Neural progenitor cell (in vitro differentiated cells): ENCODE measurements around the gene ZNF524. TPM values are rescaled to one million over a fixed set of nuclear protein-coding genes. Genes with fewer than 3 reads are reported as not detected.

Experiments
- DNase-seq: peaks from one replicate; pipeline ENCODE4 v3.0.0-alpha.2; 2016; ENCODE audit warnings: low spot score
- H2AFZ ChIP-seq: fragments of 200-600 bp; sonication (generic); replicated peaks from 2 replicates; pipeline ENCODE4 v1.6.1; 2016; ENCODE audit warnings: antibody characterized with exemption
- H3F3A ChIP-seq: fragments of 200-600 bp; sonication (generic); 2 replicates; pipeline ENCODE4 v1.6.1; 2016; ENCODE audit warnings: antibody characterized with exemption, low read depth
- H3K27ac ChIP-seq: fragments of 200-600 bp; sonication (generic); 2 replicates; pipeline ENCODE4 v1.5.1; 2016; ENCODE audit warnings: mild to moderate bottlenecking
- H3K27me3 ChIP-seq: fragments of 200-600 bp; sonication (generic); 2 replicates; pipeline ENCODE4 v1.6.1; 2016; ENCODE audit warnings: mild to moderate bottlenecking, moderate library complexity
- H3K36me3 ChIP-seq: fragments of 200-600 bp; sonication (generic); 2 replicates; pipeline ENCODE4 v1.5.1; 2016
- H3K4me1 ChIP-seq: fragments of 200-600 bp; sonication (generic); 2 replicates; pipeline ENCODE4 v1.6.1; 2016; ENCODE audit warnings: mixed run types
- H3K4me2 ChIP-seq: fragments of 200-600 bp; sonication (generic); 2 replicates; pipeline ENCODE4 v1.6.1; 2016
- H3K4me3 ChIP-seq: fragments of 200-600 bp; sonication (generic); 2 replicates; pipeline ENCODE4 v1.5.1; 2016
- H3K79me2 ChIP-seq: fragments of 200-600 bp; sonication (generic); 2 replicates; pipeline ENCODE4 v1.6.1; 2016; ENCODE audit warnings: low read depth
- H3K9ac ChIP-seq: fragments of 200-600 bp; sonication (generic); 2 replicates; pipeline ENCODE4 v1.6.1; 2016
- H3K9me3 ChIP-seq: fragments of 200-600 bp; sonication (generic); 2 replicates; pipeline ENCODE4 v1.5.1; 2016; ENCODE audit warnings: low read depth
- H4K20me1 ChIP-seq: fragments of 200-600 bp; sonication (generic); 2 replicates; pipeline ENCODE4 v1.6.1; 2016; ENCODE audit warnings: low read depth
- H3K27ac Mint-ChIP-seq: 3 replicates; pipeline ENCODE4 v1.8.0; 2021; ENCODE audit warnings: mixed read lengths
- H3K27me3 Mint-ChIP-seq: 2 replicates; pipeline ENCODE4 v1.8.0; 2022; ENCODE audit warnings: low read depth, mild to moderate bottlenecking, inconsistent platforms, moderate library complexity, mixed read lengths; ENCODE audit not compliant: insufficient read depth
- H3K36me3 Mint-ChIP-seq: 3 replicates; pipeline ENCODE4 v1.8.0; 2021; ENCODE audit warnings: mixed read lengths
- H3K4me1 Mint-ChIP-seq: 3 replicates; pipeline ENCODE4 v1.8.0; 2021; ENCODE audit warnings: mixed read lengths
- H3K4me3 Mint-ChIP-seq: 3 replicates; pipeline ENCODE4 v1.8.0; 2021; ENCODE audit warnings: mild to moderate bottlenecking, moderate library complexity, mixed read lengths
- H3K9me3 Mint-ChIP-seq: 3 replicates; pipeline ENCODE4 v1.8.0; 2020; ENCODE audit warnings: mixed read lengths
- CTCF ChIP-seq: fragments of 200-600 bp; sonication (generic); IDR thresholded peaks from 2 replicates; pipeline ENCODE4 v1.5.1; 2017; ENCODE audit warnings: antibody characterized with exemption, mild to moderate bottlenecking
- EZH2 ChIP-seq: fragments of 200-600 bp; sonication (generic); IDR thresholded peaks from 2 replicates; pipeline ENCODE4 v1.6.1; 2017; ENCODE audit warnings: antibody characterized with exemption, mild to moderate bottlenecking, moderate library complexity
- EZH2phosphoT487 ChIP-seq: fragments of 200-600 bp; sonication (generic); IDR thresholded peaks from 2 replicates; pipeline ENCODE4 v1.6.1; 2017; ENCODE audit warnings: antibody characterized with exemption
- total RNA-seq: library from RNA; depleted of rRNA; stranded (reverse); fragments of >200 nt; gene quantifications from 2 replicates; pipeline ENCODE4 v1.2.3, GENCODE V29; 2015; ENCODE audit warnings: low replicate concordance

ZNF524 gene
- total RNA-seq, 1 donor from 2014 or later: 3.2 TPM

- H3K27me3 Mint-ChIP-seq: peaks cover 2% of the 10 kb centered on the region
These were observed 24.3 kb downstream of the ZNF524 start, which contains the start of gene ZNF784 for GRCh38 chr19:55624109-55625003. Gene ZNF784, minus strand, starts transcription at chr19:55624566. Its CDS starts 5 bp downstream, at chr19:55624561.

DNA sequence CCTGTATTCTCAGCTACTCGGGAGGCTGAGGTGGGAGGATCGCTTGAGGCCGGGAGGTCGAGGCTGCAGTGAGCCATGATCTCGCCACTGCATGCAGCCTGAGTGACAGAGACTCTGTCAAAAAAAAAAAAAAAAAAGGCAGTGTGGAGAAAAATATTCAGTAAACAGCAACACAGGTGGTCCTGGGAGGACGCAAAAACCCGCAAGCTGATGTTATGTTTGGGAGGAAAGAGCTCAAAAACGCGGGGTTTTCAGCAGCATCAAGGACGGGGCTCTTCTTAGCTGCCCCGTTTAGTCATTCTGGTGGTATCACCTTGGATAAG, 24.9 kb downstream of the ZNF524 start:
- Mint-ChIP-seq H3K4me1 (peaks cover 20% of the 10 kb centered on the region), H3K27me3 (peaks cover 2% of the 10 kb centered on the region), H3K4me3 (peak overlapping the region; percentile 90), H3K27ac (peak overlapping the region; percentile 93), H3K9me3 (no peaks in the 10 kb centered on the region), H3K36me3 (peaks cover 7% of the 10 kb centered on the region)
- H2AFZ ChIP-seq: peak overlapping the region; percentile 78
- H3K27me3 ChIP-seq: no peaks in the 10 kb centered on the region
- TF ChIP-seq EZH2 (no peak), EZH2phosphoT487 (no peak), CTCF (no peak)
- peak overlapping the region; percentile 80 for H3K4me3 ChIP-seq
- peaks cover 21% of the 10 kb centered on the region for H3F3A ChIP-seq
- peaks cover 12% of the 10 kb centered on the region for H4K20me1 ChIP-seq
- H3K4me2 ChIP-seq: peak overlapping the region; percentile 77
- peaks cover 5% of the 10 kb centered on the region for H3K4me1 ChIP-seq
- no peak for DNase-seq
- H3K36me3 ChIP-seq: no peaks in the 10 kb centered on the region
- no peaks in the 10 kb centered on the region for H3K9me3 ChIP-seq
- no peak overlapping the region for H3K27ac ChIP-seq
- H3K79me2 ChIP-seq: peaks cover 12% of the 10 kb centered on the region
- H3K9ac ChIP-seq: no peak overlapping the region

More at GRCh38 chr19:55624109-55625003, 24.3 kb downstream of the ZNF524 start, which contains the start of gene ZNF784:
- peak within 1 kb of the TSS; percentile 96 for H3K27ac ChIP-seq
- TF ChIP-seq EZH2phosphoT487: no peak
- no peak for TF ChIP-seq CTCF
- TF ChIP-seq EZH2: no peak
- peaks cover 12% of the 10 kb centered on the region for H3K79me2 ChIP-seq
- peaks cover 7% of the 10 kb centered on the region for H3K36me3 Mint-ChIP-seq
- H3K36me3 ChIP-seq: no peaks in the 10 kb centered on the region
- H3K9me3 ChIP-seq: no peaks in the 10 kb centered on the region
- peak within 1 kb of the TSS; percentile 77 for H3K4me2 ChIP-seq
- DNase-seq: peak; percentile 98
- H3K27ac Mint-ChIP-seq: peak within 1 kb of the TSS; percentile 93
- peak within 1 kb of the TSS; percentile 90 for H3K4me3 Mint-ChIP-seq
- H3F3A ChIP-seq: peaks cover 25% of the 10 kb centered on the region
- peak within 1 kb of the TSS; percentile 78 for H2AFZ ChIP-seq
- peak within 1 kb of the TSS; percentile 80 for H3K4me3 ChIP-seq
- H4K20me1 ChIP-seq: peaks cover 12% of the 10 kb centered on the region
- H3K9ac ChIP-seq: peak within 1 kb of the TSS; percentile 84
- no peaks in the 10 kb centered on the region for H3K9me3 Mint-ChIP-seq
- no peaks in the 10 kb centered on the region for H3K27me3 ChIP-seq
- H3K4me1 Mint-ChIP-seq: peaks cover 20% of the 10 kb centered on the region
- peaks cover 5% of the 10 kb centered on the region for H3K4me1 ChIP-seq

- no peaks in the 10 kb centered on the region for H3K27me3 ChIP-seq
- H3K36me3 ChIP-seq: no peaks in the 10 kb centered on the region
- Mint-ChIP-seq H3K9me3 (no peaks in the 10 kb centered on the region), H3K4me1 (peaks cover 20% of the 10 kb centered on the region), H3K27me3 (peaks cover 2% of the 10 kb centered on the region), H3K36me3 (no peaks in the 10 kb centered on the region), H3K4me3 (no peak overlapping the region), H3K27ac (no peak overlapping the region)
- H3K9ac ChIP-seq: no peak overlapping the region
- no peaks in the 10 kb centered on the region for H3K9me3 ChIP-seq
- DNase-seq: no peak
- H3K79me2 ChIP-seq: peaks cover 12% of the 10 kb centered on the region
- no peak overlapping the region for H3K27ac ChIP-seq
- peaks cover 5% of the 10 kb centered on the region for H3K4me1 ChIP-seq
- H3K4me2 ChIP-seq: no peak overlapping the region
- no peak overlapping the region for H3K4me3 ChIP-seq
- H3F3A ChIP-seq: peaks cover 21% of the 10 kb centered on the region
- H4K20me1 ChIP-seq: peaks cover 12% of the 10 kb centered on the region
- TF ChIP-seq EZH2phosphoT487: no peak
- H2AFZ ChIP-seq: no peak overlapping the region
These were observed 26.3 kb downstream of the ZNF524 start for GRCh38 chr19:55626350-55626749.

GRCh38 chr19:55632463-55632834, 32.4 kb downstream of the ZNF524 start:
- peaks cover 13% of the 10 kb centered on the region for H3K27me3 Mint-ChIP-seq
- H3K9me3 Mint-ChIP-seq: no peaks in the 10 kb centered on the region
- DNase-seq: peak; percentile 97
- H3K36me3 Mint-ChIP-seq: no peaks in the 10 kb centered on the region
- H3K27ac ChIP-seq: no peak overlapping the region
- H3K4me1 ChIP-seq: peaks cover 6% of the 10 kb centered on the region
- no peak overlapping the region for H3K9ac ChIP-seq
- H3K27me3 ChIP-seq: no peaks in the 10 kb centered on the region
- no peak overlapping the region for H3K27ac Mint-ChIP-seq
- no peaks in the 10 kb centered on the region for H3K9me3 ChIP-seq
- H3K4me3 Mint-ChIP-seq: peak overlapping the region; percentile 2
- peaks cover 24% of the 10 kb centered on the region for H3K79me2 ChIP-seq
- no peak overlapping the region for H3K4me2 ChIP-seq
- no peaks in the 10 kb centered on the region for H3K36me3 ChIP-seq
- H4K20me1 ChIP-seq: peaks cover 12% of the 10 kb centered on the region
- H2AFZ ChIP-seq: no peak overlapping the region
- H3K4me1 Mint-ChIP-seq: peaks cover 26% of the 10 kb centered on the region
- no peak overlapping the region for H3K4me3 ChIP-seq
- TF ChIP-seq EZH2phosphoT487 (no peak), CTCF (peak; percentile 91), EZH2 (peak; percentile 26)
- peaks cover 15% of the 10 kb centered on the region for H3F3A ChIP-seq
